Cerebellar cortex (tissue), 1 donor: ENCODE data around the gene ARSA.
"Not testable (repeated sequence)": the region's sequence is repeated elsewhere in the genome, so short reads cannot be mapped to it uniquely, and the experiment has no call there.

Source experiments
- DNase-seq: peaks from one replicate; pipeline ENCODE4 v3.0.0-alpha.2; 2015; ENCODE audit warnings: low spot score

The ARSA gene

DNA sequence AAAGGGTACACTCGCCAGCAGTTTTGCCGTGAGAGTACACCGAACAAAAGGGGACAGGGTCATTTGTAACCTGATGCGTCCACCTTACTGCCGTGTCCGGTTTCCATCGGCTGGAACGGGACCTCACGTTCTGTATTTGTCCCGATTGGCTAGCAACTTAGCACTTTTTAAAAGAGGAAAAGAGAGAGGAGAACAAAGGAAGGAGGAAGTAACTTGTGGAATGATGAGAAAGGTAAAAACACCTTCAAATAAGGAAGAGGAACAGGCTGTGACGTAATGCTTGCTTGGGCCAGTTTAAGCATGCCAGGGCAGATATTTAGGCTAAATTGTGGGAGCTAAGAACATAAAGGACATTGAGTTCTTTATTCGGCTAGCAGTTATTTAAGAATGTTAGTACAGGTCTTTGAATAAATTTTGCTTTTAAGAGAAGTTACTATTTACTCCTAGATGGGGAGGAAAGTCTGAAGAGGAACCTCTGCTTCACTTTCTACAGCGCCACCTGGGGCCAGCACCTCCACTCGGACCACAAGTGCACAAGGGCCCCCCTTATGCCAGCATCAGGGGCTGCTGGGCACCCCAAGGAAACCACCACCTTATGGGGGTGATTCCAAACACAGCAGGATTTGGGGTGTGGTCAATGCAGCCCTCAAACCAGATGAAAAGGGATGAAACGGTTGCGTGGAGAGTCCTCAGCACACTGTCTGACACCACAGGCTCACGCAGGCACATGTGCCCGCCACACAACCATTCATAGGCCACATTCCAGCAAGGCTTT lies 5.8 kb downstream of the ARSA start:
- peak; percentile 30 for DNase-seq

DNA sequence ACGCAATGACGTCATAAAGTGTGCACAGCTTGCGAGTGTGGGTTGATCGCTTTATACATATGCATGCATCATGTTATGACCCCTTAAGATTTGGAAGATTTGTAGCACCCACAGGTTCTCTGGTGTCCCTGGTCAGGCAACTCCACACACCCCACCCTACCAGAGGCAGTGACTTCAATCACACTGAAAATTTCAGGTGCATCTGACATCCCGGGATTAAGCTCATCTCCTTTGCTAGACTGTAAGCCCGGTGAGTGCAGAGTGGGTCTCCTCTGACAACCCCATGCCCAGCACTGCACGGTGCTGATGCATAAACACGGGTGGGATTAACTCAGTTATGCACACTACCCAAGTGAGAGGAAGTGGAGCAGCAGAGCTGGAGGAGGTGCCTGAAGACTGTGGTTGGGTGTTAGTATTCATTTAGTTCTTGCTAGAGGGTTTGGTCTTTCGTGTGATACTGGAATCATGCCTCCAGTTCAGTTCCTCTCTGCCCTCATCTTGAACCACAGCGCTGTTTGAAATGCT lies 6.5 kb downstream of the ARSA start:
- peak; percentile 27 for DNase-seq

DNA sequence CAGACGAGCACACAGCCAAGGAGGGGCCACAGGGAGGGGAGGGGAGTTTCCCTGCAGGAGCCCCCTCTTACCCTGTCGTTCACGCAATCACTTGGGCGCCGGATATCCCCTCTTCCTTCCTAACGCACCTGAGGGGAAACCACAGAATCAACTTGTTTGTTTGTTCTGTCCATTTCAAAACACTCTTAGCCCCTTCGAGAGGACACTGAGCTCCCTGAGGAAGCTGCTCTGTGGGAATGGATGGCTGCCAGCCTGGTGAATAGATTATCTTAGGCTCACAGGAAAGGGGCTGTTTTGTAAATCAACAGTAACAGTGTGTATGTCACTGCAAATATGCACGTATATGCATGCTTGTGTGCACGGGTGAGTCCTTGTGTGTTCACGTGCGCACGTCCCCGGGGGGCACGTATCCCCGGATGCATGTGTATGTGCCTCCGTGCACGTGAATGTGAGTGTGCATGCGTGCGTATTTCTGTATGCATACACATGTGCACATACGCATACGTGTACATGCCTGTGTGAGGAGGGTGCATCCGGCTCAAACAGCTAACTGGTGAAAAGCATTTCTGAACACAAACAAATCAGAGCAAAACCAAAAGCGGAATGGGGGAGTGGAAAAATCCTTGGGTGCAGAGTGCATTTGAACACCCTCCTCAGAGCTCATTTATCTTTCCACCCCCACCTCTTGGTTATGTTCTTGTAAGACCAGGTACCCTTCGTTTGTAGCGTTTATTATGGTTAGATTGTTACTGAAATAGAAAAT lies 7.2 kb downstream of the ARSA start:
- peak; percentile 89 for DNase-seq

DNA sequence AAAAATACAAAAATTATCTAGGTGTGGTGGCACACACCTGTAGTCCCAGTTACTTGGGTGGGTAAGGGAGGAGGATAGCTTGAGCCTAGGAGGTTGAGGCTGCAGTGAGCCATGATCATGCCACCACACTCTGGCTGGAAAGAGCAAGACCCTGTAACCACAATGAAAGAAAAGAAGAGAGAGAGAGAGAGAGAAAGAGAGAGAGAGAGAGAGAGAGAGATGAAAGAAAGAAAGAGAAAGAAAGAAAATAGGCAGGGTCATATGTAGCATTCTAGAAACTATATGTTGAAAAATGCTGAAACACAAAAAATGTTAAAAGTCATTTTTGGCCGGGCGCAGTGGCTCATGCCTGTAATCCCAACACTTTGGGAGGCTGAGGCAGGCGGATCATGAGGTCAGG lies 13.7 kb downstream of the ARSA start:
- DNase-seq, result not testable (repeated sequence)

DNA sequence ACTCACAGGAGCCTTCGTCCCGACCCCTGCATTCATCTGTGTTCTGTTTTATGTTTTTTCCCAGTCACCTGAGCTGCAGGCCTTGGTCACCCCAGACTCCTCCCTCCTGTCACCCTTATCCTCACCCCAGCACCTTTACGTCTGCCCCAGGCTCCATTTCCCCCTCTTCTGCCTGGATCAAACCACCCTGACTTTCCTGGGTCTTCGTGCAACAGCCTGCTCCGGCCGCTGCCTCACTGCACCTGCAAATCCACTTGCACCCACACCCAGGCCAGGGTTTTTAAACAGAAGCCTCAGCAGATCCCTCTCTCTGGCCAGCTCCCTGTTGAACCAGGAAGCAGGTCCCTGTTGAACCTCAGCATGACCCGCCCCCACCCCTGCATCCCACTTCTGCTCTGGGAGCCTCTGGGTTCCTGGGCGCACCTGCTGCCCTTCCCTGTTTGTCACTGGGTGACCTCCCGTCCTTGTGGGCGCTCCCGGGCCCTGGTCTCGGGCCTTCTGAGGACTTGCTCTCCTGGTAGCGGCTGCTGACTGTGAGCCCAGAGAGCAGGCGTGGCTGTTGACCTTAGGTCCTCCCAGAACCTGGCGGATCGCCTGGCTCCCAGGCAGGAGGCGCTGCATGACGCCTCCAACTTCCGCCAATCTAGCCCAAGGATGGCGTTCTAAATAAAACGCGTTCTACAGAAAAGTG lies 14.5 kb downstream of the ARSA start:
- peak; percentile 71 for DNase-seq

DNA sequence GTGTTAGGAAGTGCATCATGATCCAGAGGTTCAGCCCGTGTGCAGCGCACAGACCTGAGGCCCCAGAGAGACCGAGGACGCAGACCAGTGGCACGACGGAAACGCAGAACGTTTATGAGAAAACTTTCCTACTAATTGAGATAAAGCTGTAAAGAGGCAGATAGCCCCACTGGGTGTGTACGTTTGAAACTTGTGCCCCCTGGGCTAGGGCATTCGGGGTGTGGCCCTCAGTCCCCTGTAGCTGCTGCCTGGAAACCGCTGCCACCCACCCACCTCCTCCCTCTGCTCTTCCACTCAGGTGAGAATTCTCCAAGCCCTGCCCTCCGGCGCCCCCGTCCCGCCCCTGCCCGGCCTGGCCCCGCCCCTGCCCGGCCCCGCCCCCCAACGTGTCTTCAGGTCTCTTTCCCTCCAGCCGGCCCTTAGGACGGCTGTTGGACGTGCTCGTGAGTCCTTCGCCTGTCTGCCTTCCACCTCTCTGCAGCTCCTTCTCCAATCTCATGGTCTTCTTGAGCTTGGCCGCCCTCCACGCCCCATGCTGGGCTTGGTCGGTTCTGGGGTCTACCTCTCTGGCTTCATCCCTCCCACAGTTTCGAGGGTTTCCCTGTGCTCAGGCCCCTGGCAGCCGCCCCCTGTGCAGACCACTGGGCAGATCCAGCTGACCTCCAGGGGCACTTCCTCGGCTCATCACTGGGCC lies 15.3 kb downstream of the ARSA start:
- no peak for DNase-seq

DNA sequence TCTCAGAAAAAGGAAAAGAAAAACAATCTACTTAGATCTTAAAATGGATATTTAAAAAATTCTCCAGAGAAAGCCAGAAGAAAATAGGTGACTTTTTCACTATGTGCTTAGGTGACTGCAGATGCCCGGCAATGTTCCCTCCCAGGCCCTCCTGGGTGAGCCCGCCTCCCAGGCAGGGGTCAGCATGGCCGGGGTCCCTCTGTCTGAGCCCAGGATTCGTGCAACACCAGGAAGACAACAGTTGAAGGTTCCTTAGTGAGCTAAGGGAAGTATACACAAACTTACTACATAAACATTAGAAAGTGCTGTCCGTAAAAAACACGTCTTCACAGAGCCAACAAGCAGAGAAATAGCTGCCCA lies 15.8 kb downstream of the ARSA start:
- DNase-seq, result no peak

DNA sequence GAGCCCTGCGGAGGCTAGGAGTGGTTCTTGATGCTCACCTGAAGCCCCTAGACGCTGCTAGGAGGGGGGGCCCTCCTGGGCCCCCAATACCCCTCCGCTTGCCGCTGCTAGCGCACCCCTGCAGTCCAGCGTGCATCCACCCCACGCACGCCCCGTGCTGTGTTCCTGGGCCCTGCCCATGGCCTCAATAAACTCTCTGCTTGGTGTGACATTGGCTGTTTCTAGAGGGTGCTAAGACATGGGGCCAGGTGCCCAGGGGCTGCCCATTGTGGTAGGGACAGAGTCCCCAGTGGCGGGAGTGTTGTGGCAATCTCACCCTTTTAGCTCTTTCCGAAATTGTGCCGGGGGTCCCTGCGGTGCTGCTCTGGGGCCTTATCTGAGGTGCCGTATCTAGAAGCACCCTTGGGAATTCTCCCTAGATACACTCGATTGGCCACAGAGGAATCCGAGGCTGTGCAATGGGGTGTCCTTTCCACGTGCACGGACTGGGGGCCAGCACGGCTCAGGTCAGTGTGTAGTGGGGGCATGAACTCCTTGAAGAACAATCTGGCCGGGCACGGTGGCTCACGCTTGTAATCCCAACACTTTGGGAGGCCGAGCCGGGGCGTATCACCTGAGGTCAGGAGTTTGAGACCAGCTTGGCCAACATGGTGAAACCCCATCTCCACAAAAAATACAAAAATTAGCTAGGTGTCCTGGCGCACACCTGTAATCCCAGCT lies 16.5 kb downstream of the ARSA start:
- DNase-seq, result no peak

DNA sequence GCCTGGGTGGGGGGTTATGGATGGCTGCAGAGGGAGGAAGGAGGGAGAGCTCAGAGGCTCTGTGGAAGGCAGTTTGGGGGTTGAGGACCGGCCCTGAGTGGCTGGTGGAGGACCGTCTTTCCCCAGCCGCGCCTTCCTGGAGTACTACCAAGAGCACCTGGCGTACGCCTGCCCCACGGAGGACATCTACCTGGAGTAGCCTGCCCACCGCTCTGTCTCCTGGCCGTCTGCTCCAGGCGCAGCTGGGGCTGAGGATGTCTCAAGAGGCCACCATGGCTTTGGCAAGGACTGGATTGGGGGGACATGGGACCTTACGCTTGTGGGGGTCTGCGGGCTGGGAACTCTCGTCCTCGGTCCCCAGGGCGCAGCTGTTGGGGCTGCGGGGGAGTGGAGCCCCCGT lies 17.4 kb downstream of the ARSA start:
- no peak for DNase-seq

DNA sequence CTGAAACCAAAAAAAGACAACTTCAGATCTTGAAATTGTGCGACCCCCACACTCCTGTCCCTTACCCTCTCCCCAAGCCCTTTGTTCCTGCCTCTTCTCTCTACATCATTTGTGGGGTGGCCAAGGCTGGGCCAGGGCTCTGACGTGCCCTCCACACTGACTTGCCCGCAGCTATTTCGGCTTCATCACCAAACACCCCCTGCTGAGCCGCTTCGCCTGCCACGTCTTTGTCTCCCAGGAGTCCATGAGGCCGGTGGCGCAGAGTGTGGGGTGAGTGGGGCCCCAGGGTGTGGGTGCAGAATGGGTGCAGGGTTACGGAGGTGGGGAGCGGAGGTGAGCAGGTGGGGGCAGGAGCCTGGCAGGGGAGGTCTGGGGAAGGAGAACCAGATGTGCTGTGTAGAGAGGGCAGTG lies 17.9 kb downstream of the ARSA start:
- DNase-seq, result no peak

DNA sequence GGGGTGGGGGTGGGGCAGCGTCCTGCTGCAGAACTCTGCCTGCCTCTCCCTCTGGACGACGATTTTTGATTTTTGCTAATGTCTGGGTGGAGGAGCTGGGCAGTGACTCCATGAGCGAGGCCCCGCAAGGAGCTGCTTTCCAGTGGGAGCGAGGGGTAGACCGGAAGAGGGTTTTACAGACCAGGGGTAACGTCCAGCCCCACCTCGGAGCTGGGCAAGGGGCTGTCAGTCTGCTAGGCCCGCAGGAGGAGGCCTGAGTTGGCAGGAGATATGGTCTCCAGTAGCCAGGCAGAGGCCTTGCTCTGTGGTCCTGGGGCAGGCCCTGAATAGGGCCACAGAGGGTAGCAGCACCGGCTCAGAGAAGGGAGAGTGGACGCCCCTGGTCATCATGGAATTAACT lies 18.4 kb downstream of the ARSA start:
- DNase-seq, result no peak

DNA sequence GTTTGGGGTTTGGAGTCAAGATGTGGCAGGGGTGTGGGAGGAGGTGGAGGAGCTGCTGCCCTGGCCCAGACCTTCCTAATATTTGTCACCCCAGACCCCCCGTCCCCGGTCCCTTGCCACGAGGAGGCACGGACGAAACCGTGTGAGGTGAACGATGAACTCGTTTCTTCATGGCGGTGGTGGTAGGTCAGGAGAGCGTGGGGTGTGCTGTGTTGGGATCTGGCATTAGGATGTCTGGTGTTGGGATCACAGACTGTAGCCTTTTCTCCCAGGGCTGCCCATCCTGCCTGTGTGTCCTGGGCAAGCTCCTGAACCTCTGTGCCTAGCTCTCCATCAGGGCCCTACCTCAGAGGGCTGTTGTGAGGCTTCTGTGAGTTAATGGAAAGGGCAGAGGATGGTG lies 19.0 kb downstream of the ARSA start:
- DNase-seq, result no peak

DNA sequence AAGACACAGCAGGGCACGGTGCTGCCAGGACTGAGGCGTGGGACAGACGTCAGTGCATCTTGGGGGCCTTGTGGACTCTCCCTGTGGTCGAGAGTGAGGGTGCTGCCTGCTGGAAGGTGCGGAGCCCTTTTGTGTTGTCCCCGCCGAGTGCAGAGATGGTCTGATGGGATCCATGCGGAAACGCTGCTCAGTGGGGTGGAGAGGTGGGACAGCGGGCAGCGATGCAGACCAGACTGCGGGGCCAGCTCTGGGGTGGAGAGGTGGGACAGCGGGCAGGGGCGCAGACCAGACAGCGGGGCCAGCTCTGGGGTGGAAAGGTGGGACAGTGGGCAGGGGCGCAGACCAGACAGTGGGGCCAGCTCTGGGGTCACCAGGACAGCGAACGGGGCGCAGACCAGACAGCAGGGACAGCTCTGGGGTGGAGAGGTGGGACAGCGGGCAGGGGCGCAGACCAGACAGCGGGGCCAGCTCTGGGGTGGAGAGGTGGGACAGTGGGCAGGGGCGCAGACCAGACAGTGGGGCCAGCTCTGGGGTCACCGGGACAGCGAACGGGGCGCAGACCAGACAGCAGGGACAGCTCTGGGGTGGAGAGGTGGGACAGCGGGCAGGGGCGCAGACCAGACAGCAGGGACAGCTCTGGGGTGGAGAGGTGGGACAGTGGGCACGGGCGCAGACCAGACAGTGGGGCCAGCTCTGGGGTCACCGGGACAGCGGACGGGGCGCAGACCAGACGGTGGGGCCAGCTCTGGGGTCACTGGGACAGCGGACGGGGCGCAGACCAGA lies 19.7 kb downstream of the ARSA start:
- DNase-seq, result not testable (repeated sequence)

DNA sequence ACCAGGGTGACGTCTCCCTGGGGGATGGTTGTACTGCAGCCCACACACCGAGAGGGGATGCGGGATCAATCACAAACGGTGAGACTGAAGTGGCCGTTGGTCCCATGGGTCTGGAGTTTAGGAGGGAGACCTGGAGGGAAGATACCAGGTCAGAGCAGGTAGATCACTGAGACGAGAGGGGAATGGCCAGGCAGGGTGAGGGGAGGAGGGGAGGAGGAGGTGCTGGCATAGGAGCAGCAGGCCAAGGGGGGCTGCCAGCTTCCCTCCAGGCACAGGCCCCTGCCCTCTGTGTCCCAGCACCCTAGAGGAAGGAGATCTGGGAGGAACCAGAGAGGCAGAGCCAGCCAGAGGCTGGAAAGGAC lies 20.3 kb downstream of the ARSA start:
- no peak for DNase-seq

DNA sequence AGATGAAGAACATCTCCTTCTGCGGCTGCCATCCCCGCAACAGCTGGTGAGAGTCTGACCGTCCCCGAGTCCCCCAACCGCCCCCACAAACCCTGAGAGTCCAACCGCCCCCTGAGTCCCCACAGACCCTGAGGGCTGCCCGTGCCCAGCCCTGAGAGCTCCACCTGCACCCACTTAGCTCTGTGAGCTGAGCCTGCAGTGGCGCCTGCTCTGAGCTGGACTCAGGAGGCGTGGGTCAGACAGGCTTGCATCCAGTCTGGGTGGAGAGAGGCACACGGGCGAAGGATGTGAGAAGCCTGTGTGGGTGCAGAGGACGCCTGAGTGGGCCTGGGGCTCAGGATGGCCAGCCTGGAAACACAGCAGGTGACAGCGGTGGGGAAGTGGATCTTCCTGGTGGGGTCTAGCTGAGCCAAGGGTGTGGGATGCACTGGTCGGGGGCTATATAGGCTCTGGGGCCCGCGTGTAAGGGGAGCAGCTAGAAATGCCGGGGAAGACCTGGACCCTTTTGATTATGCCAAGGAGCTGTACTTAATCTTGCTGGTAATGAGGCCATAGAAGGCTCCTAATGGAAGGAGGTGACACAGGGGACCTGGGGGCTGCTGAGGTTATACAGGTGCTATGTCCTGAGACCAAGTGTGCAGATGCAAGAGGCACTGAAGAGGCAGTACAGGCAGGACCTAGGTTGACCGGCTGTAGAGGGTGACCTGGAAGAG lies 20.9 kb downstream of the ARSA start:
- no peak for DNase-seq

DNA sequence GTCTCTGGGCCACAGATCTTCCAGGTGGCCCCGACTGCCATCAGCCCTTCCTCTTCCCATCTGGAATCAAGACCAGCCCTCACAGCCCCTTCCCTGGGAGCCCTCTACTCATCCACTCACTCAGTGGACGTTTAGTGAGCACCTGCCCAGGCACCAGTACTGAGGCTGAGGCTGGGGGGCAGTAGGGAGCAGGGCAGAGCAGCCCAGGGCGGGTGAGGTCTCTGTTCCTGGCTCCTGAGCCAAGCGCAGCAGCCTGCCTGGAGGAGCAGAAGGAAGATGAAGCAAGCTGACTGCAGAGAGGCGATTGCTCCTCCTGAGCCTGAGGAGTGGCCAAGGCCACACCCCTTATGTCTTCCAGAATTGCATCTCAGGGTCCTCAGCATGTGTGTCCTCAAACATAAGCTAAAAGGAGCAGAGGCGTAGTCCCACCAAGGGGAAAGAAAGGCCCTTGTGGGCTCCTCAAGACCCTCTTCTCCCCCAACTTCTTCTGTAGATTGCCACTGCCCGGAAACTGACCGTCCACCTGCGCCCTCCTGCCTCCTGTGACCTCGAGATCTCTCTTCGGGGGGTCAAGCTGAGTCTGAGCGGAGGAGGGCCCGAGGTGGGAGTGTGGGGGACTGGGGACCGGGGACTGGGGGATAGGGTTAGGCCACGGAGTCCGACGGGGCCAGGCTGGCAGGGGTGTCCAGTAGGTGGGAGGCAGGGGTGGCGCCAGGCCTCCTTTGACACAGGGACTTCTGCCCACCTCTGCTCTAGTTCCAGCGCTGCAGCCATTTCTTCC lies 21.6 kb downstream of the ARSA start:
- peak; percentile 79 for DNase-seq

DNA sequence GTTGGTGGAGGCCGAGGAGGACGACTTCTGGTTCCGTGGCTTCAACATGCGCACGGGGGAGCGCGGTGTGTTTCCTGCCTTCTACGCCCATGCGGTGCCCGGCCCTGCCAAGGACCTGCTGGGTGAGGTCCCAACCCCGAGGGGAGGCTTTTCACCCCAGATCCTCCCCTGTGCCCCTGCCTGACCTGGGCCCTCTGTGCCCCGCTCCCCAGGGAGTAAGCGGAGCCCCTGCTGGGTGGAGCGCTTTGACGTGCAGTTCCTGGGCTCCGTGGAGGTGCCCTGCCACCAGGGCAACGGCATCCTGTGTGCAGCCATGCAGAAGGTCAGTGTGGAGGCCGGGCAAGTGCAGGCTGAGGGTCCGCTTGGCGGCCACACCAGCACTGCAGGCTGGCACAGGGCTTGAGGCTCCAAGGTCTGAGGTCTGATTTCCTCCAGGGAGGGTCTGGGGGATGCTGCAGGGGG lies 22.3 kb downstream of the ARSA start:
- no peak for DNase-seq

DNA sequence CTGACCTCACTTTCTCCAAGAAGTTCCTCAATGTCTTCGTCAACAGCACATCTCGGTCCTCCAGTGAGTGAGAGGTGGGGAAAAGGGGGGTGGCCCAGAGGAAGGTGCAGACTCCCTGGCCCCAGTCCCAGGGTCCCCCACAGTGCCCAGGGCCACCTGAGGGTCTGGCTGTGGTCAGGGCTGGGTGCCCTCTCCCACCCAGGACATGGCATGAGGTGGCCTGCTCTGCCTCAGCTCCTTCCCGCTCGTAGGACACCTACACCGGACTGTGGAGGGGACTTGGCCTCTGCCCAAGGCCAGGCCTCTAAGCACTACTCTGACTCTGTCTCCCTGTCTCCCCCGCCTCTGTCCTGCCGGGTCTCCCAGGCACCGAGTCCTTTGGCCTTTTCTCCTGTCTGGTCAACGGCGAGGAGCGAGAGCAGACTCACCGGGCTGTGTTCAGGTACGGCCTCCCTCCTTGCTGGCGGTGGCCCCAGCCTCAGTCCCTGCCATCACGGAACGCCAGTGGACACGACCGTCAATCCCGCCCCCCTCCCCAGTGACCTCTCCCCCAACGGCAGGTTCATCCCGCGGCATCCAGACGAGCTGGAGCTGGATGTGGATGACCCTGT lies 22.8 kb downstream of the ARSA start:
- no peak for DNase-seq
